Stimulated activated CD8-positive, alpha-beta memory T cell treated with anti-CD3 and anti-CD28 coated beads, Interleukin-7, amount 100 ng/mL, for 24 hours (primary cell): ENCODE measurements around the gene ATP8A1.

Experiments
- DNase-seq: peaks from one replicate; pipeline ENCODE4 v3.0.0-alpha.2; 2020; ENCODE audit warnings: low read depth

ATP8A1 gene

GRCh38 chr4:42568610-42569207 lies 88.2 kb downstream of the ATP8A1 start:
- DNase-seq: peak; percentile 26

- DNase-seq: no peak
Observed at GRCh38 chr4:42566835-42567234, 90.1 kb downstream of the ATP8A1 start.

- no peak for DNase-seq
Observed at GRCh38 chr4:42562016-42562415, 94.9 kb downstream of the ATP8A1 start.

- DNase-seq: no peak
Observed at GRCh38 chr4:42561031-42561430, 95.9 kb downstream of the ATP8A1 start.

GRCh38 chr4:42560467-42560861 lies 96.4 kb downstream of the ATP8A1 start:
- DNase-seq: no peak

- no peak for DNase-seq
Observed at GRCh38 chr4:42558156-42558555, 98.7 kb downstream of the ATP8A1 start.

GRCh38 chr4:42555828-42556227 lies 101.1 kb downstream of the ATP8A1 start:
- no peak for DNase-seq

GRCh38 chr4:42554072-42554471 lies 102.8 kb downstream of the ATP8A1 start:
- DNase-seq: no peak

GRCh38 chr4:42549896-42550295 lies 107.0 kb downstream of the ATP8A1 start:
- no peak for DNase-seq

- DNase-seq: no peak
Observed at GRCh38 chr4:42547805-42548204, 109.1 kb downstream of the ATP8A1 start.

GRCh38 chr4:42543762-42544161 lies 113.1 kb downstream of the ATP8A1 start:
- no peak for DNase-seq

GRCh38 chr4:42543126-42543525 lies 113.8 kb downstream of the ATP8A1 start:
- DNase-seq: no peak

GRCh38 chr4:42541647-42542046 lies 115.3 kb downstream of the ATP8A1 start:
- DNase-seq: no peak

GRCh38 chr4:42533042-42533441 lies 123.9 kb downstream of the ATP8A1 start:
- no peak for DNase-seq

- DNase-seq: no peak
Observed at GRCh38 chr4:42531341-42532030, 125.4 kb downstream of the ATP8A1 start.

GRCh38 chr4:42523066-42523718 lies 133.7 kb downstream of the ATP8A1 start:
- no peak for DNase-seq

- DNase-seq: peak; percentile 21
Observed at GRCh38 chr4:42519803-42520417, 137.0 kb downstream of the ATP8A1 start.

GRCh38 chr4:42515156-42515884 lies 141.6 kb downstream of the ATP8A1 start:
- DNase-seq: no peak

- no peak for DNase-seq
Observed at GRCh38 chr4:42513748-42514492, 143.0 kb downstream of the ATP8A1 start.

- DNase-seq: no peak
Observed at GRCh38 chr4:42512226-42512625, 144.7 kb downstream of the ATP8A1 start.

- DNase-seq: no peak
Observed at GRCh38 chr4:42510225-42510624, 146.7 kb downstream of the ATP8A1 start.
